NOMO-1 (cell line): ENCODE results near the gene RPL32.
A peak's percentile ranks its signal among the peaks of the same experiment; 100 is the strongest.
"Not testable (repeated sequence)": the region's sequence is repeated elsewhere in the genome, so short reads cannot be mapped to it uniquely, and the experiment has no call there.

Experiments used
- DNase-seq, 2 experiments: peaks; one replicate each; lab custom pipeline; 2025; ENCODE audit not compliant: unreplicated experiment in 2 of 2; lab: John Stamatoyannopoulos, UW

The RPL32 gene

GRCh38 chr3:12841149-12841969, at the start of gene RPL32:
Gene RPL32 (minus strand): TSS chr3:12841565. CDS start chr3:12840237, 1,328 bp downstream.
- DNase-seq: peak; percentile 80 to 96

GRCh38 chr3:12890610-12891390, 49.4 kb upstream of the RPL32 start:
- no peak for DNase-seq

GRCh38 chr3:12886736-12887135, 45.4 kb upstream of the RPL32 start:
- no peak for DNase-seq

- no peak for DNase-seq
These were observed 44.8 kb upstream of the RPL32 start for GRCh38 chr3:12886106-12886679.

GRCh38 chr3:12885583-12885930, 44.2 kb upstream of the RPL32 start:
- no peak for DNase-seq

DNA sequence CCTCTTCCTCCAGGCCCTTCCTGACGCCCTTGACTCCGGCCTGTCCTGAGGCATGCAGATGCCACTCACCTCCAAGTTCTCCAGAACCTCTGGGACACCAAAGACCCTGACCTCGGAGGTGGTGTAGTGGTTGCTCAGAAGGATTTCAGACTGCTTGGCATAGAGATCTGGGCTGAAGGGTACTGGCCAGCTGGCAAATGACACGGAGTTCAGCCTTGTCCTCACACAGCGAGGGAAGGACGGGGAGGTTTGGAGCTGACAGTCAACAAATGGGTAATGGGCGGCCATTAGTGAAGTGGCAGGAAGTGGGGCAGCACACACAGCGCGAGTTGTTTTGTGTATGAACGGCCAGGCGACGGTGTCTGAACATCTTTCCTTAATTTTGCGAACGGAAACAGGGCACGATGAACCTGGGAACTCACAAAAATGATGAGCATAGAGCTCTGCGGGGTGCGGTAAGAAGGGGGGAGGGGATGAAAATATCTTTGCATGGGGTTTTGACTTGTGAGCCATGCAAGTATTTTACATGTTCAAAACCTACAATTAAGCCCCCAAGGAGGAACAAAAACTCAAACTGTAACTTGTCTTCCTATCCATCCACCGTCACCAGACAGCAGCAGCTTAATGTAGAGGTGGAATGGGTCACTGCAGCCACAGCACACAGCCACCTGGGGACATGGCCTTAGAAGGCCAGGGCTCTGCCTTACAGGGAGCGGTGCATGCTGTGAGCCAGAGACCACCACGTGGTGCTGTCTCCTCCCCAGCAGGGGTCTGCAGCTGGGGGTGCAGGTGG, 43.6 kb upstream of the RPL32 start:
- no peak for DNase-seq

- DNase-seq: no peak
These were observed 42.9 kb upstream of the RPL32 start for GRCh38 chr3:12884186-12884680.

GRCh38 chr3:12882336-12883310, 41.3 kb upstream of the RPL32 start:
- no peak for DNase-seq

DNA sequence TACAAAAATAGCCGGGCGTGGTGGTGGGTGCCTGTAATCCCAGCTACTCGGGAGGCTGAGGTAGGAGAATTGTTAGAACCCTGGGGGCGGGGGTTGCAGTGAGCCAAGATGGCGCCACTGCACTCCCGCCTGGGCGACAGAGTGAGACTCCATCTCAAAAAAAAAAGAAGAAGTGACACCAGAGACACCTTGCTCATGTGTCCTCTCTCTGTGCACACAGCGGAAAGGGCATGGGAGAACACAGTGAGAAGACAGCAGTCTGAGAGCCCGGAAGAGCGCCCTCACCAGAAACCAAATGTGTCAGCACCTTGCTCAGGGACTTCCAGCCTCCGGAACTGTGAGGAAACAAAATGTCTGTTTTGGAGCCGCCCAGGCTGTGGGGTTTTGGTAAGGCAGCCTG, 40.5 kb upstream of the RPL32 start:
- not testable (repeated sequence) for DNase-seq

- DNase-seq: no peak
These were observed 37.9 kb upstream of the RPL32 start for GRCh38 chr3:12879191-12879815.

GRCh38 chr3:12878758-12879157, 37.4 kb upstream of the RPL32 start:
- DNase-seq: not testable (repeated sequence)

- DNase-seq: no peak
These were observed 36.8 kb upstream of the RPL32 start for GRCh38 chr3:12878141-12878574.

GRCh38 chr3:12877040-12877439, 35.7 kb upstream of the RPL32 start:
- DNase-seq: no peak

DNA sequence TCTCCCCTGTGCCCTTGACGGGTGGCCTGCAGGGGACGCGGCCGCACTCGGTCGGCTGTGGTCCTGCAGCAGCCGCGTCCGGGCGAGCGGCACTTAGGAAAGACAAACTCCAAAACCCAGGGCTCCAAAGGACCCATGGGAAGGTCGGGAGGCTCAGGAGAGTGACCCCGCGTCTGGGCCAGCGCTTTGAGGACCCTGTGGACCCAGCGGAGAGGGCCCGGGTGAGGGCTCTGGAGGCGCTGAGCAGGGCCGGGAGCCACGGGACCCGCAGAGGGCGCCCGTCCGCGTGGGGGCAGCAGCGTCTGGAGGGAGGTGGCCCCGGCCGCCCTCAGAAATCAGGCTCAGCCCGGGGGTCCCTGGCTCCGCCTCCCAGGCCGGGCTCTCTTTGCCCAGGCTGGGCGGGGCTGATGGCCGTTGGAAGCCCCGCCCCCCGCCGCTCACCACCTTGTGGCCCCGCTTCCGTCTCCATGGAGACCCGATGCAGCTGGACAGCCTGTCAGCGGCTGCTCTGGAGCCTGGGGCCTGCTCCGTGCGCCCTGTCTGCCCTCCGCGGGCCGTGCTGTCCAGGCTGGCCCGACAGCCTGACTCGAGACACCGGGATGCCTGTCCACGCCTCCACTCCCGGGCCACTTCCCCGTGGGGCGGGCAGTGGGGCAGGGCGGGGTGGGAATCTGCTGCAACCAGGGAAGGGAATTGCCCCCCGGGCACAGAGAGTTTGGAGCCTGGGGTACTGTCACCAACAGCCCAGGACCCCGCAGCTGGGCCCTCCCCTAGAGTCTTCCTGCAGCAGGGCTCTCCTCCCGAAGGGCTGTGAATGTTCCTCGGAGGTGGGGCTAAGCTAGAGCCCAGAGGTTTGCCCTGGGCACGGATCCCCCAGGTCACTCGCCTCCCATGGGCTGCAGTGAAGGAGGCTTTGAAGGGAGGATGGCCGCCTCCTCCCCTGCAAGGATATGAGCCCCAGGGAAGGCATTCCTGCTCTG, 34.8 kb upstream of the RPL32 start:
- DNase-seq: no peak

GRCh38 chr3:12871404-12871983, 30.1 kb upstream of the RPL32 start:
- no peak for DNase-seq

DNA sequence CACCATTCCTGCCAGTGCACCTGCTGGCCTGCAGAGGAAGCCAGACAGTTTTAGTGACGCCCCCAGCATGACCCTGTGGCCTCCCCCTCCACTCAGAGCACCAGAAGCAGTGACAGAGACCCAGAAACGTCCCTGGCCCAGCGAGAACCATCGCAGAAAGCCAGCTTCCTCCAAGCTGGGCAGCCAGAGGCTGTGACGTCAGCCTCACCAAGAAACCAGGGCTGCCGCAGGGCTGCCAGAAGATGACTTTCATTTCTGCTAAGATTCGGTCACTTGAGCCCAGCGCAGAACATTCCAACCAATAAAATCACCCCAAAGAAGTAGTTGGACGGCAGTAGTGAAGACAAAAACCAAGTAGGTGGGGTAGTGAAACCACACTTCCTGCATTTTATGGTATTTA, 29.6 kb upstream of the RPL32 start:
- peak; percentile 75 to 81 for DNase-seq

DNA sequence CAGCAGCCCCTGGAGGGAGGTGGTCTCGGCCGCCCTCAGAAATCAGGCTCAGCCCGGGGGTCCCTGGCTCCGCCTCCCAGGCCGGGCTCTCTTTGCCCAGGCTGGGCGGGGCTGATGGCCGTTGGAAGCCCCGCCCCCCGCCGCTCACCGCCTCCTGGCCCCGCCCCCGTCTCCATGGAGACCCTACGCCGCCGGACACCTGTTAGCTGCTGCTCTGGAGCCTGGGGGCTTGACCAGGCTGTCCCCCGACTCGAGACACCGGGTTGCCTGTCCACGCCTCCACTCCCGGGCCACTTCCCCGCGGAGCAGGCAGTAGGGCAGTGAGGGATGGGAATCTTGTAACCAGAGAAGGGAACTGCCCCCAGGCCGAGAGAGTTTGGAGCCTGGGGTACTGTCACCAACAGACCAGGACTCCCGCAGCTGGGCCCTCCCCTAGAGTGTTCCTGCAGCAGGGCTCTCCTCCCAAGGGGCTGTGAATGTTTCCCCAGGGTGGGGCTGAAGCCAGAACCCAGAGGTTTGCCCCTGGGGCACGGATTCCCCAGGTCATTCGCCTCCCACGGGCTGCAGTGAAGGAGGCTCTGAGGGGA, 27.8 kb upstream of the RPL32 start:
- no peak for DNase-seq
